H9 (cell line): Measurements from ENCODE around the gene MCAM. TPM values are rescaled to one million over a fixed set of nuclear protein-coding genes. Genes with fewer than 3 reads are reported as not detected.
A peak's percentile ranks its signal among the peaks of the same experiment; 100 is the strongest.

Source experiments
- DNase-seq: peaks from one replicate; pipeline ENCODE4 v3.0.0-alpha.2; 2017
- H2AFZ ChIP-seq: one replicate; pipeline ENCODE4 v1.6.1; 2013; ENCODE audit warnings: mild to moderate bottlenecking, low read length, control low read depth, moderate library complexity
- H2AK5ac ChIP-seq: 2 replicates; pipeline ENCODE4 v1.6.1; 2013; ENCODE audit warnings: low read length, control low read depth, mixed read lengths; ENCODE audit not compliant: insufficient read length
- H2BK120ac ChIP-seq: one replicate; pipeline ENCODE4 v1.6.1; 2013; ENCODE audit warnings: low read depth, mild to moderate bottlenecking, low read length, control low read depth, inconsistent platforms; ENCODE audit not compliant: poor library complexity, severe bottlenecking
- H2BK12ac ChIP-seq: 2 replicates; pipeline ENCODE4 v1.6.1; 2013; ENCODE audit warnings: low read length, control low read depth, mixed read lengths, low read depth; ENCODE audit not compliant: insufficient read length
- H2BK15ac ChIP-seq: 2 replicates; pipeline ENCODE4 v1.6.1; 2013; ENCODE audit warnings: low read depth, low read length, control low read depth
- H2BK20ac ChIP-seq: one replicate; pipeline ENCODE4 v1.6.1; 2013; ENCODE audit warnings: low read depth, mild to moderate bottlenecking, low read length, control low read depth, inconsistent platforms; ENCODE audit not compliant: poor library complexity, severe bottlenecking
- H2BK5ac ChIP-seq: 2 replicates; pipeline ENCODE4 v1.6.1; 2013; ENCODE audit warnings: low read length, control low read depth, mixed read lengths; ENCODE audit not compliant: insufficient read length
- H3K14ac ChIP-seq: 2 replicates; pipeline ENCODE4 v1.6.1; 2013; ENCODE audit warnings: low read length, control low read depth; ENCODE audit not compliant: insufficient read depth
- H3K18ac ChIP-seq: 2 replicates; pipeline ENCODE4 v1.6.1; 2013; ENCODE audit warnings: low read depth, mild to moderate bottlenecking, mixed read lengths, low read length, control low read depth; ENCODE audit not compliant: insufficient read length
- H3K23ac ChIP-seq: 2 replicates; pipeline ENCODE4 v1.6.1; 2013; ENCODE audit warnings: low read length, control low read depth, mixed read lengths, low read depth; ENCODE audit not compliant: insufficient read length
- H3K23me2 ChIP-seq: 2 replicates; pipeline ENCODE4 v1.6.1; 2013; ENCODE audit warnings: low read depth, mild to moderate bottlenecking, mixed read lengths, low read length, control low read depth; ENCODE audit not compliant: insufficient read length, poor library complexity, severe bottlenecking
- H3K27ac ChIP-seq: 2 replicates; pipeline ENCODE4 v1.5.1; 2013; ENCODE audit warnings: low read length, control low read depth, mixed read lengths, low read depth; ENCODE audit not compliant: insufficient read length
- H3K27me3 ChIP-seq: 2 replicates; pipeline ENCODE4 v1.6.1; 2013; ENCODE audit warnings: low read length, control low read depth, inconsistent platforms; ENCODE audit not compliant: insufficient read depth
- H3K4ac ChIP-seq: 2 replicates; pipeline ENCODE4 v1.6.1; 2013; ENCODE audit warnings: low read depth, mild to moderate bottlenecking, control low read depth, inconsistent platforms, low read length, moderate library complexity
- H3K4me1 ChIP-seq: 2 replicates; pipeline ENCODE4 v1.6.1; 2013; ENCODE audit warnings: low read length, control low read depth, inconsistent platforms; ENCODE audit not compliant: insufficient read depth
- H3K4me2 ChIP-seq: 2 replicates; pipeline ENCODE4 v1.6.1; 2013; ENCODE audit warnings: low read length, control low read depth, mixed read lengths; ENCODE audit not compliant: insufficient read length, insufficient read depth
- H3K56ac ChIP-seq: 2 replicates; pipeline ENCODE4 v1.6.1; 2013; ENCODE audit warnings: low read depth, mild to moderate bottlenecking, mixed read lengths, low read length, control low read depth; ENCODE audit not compliant: insufficient read length
- H3K79me1 ChIP-seq: 2 replicates; pipeline ENCODE4 v1.6.1; 2013; ENCODE audit warnings: low read depth, mild to moderate bottlenecking, moderate library complexity, low read length, control low read depth, inconsistent platforms; ENCODE audit not compliant: insufficient read depth, poor library complexity, severe bottlenecking
- H3K79me2 ChIP-seq: 2 replicates; pipeline ENCODE4 v1.6.1; 2013; ENCODE audit warnings: low read length, control low read depth, inconsistent platforms; ENCODE audit not compliant: insufficient read depth
- H3K9ac ChIP-seq: 2 replicates; pipeline ENCODE4 v1.6.1; 2013; ENCODE audit warnings: low read length, control low read depth, mixed read lengths; ENCODE audit not compliant: insufficient read length; ENCODE audit errors: extremely low read depth
- H3K9me3 ChIP-seq: one replicate; pipeline ENCODE4 v1.6.1; 2013; ENCODE audit warnings: low read depth, low read length, inconsistent platforms; ENCODE audit not compliant: control insufficient read depth
- H3T11ph ChIP-seq: one replicate; pipeline ENCODE4 v1.6.1; 2013; ENCODE audit warnings: mild to moderate bottlenecking, low read length, control low read depth, inconsistent platforms
- H4K20me1 ChIP-seq: one replicate; pipeline ENCODE4 v1.6.1; 2013; ENCODE audit not compliant: control insufficient read depth, insufficient read length, insufficient read depth
- H4K5ac ChIP-seq: 2 replicates; pipeline ENCODE4 v1.6.1; 2013; ENCODE audit warnings: low read depth, mild to moderate bottlenecking, mixed read lengths, low read length, control low read depth; ENCODE audit not compliant: insufficient read length
- H4K8ac ChIP-seq: replicated peaks from 2 replicates; pipeline ENCODE4 v1.6.1; 2013; ENCODE audit warnings: low read length, control low read depth, mixed read lengths, low read depth; ENCODE audit not compliant: insufficient read length
- H4K91ac ChIP-seq: 2 replicates; pipeline ENCODE4 v1.6.1; 2013; ENCODE audit warnings: low read depth, mild to moderate bottlenecking, moderate library complexity, mixed read lengths, low read length, control low read depth; ENCODE audit not compliant: insufficient read length
- H3K27ac Mint-ChIP-seq, 3 experiments: 2 replicates in 2 of 3; 3 replicates in 1 of 3; pipeline ENCODE4 v1.8.0; 2020 to 2021; ENCODE audit warnings: mixed read lengths in 3 of 3, mild to moderate bottlenecking in 1 of 3, moderate library complexity in 1 of 3
- H3K27me3 Mint-ChIP-seq: 2 replicates; pipeline ENCODE4 v1.8.0; 2021; ENCODE audit warnings: low read depth, mild to moderate bottlenecking, moderate library complexity, mixed read lengths
- H3K36me3 Mint-ChIP-seq, 3 experiments: 2 replicates in 2 of 3; 3 replicates in 1 of 3; pipeline ENCODE4 v1.8.0; 2020 to 2021; ENCODE audit warnings: low read depth in 3 of 3, mixed read lengths in 3 of 3; ENCODE audit not compliant: insufficient read depth in 1 of 3
- H3K4me1 Mint-ChIP-seq, 2 experiments: 2 replicates each; pipeline ENCODE4 v1.8.0; 2020; ENCODE audit warnings: mixed read lengths in 2 of 2
- H3K4me3 Mint-ChIP-seq, 2 experiments: 2 replicates in 1 of 2; 3 replicates in 1 of 2; pipeline ENCODE4 v1.8.0; 2020 to 2021; ENCODE audit warnings: mild to moderate bottlenecking in 2 of 2, mixed read lengths in 2 of 2, moderate library complexity in 1 of 2
- H3K9me3 Mint-ChIP-seq, 2 experiments: 2 replicates in 1 of 2; 3 replicates in 1 of 2; pipeline ENCODE4 v1.8.0; 2020; ENCODE audit warnings: mild to moderate bottlenecking in 2 of 2, mixed read lengths in 2 of 2, moderate library complexity in 1 of 2
- WGBS: extraction: QIAGEN DNeasy Blood & Tissue Kit; methylation state at CpG from one replicate; pipeline ENCODE4 v1.1.7; 2013; ENCODE audit warnings: missing lambda C conversion rate, low lambda C conversion rate, mixed read lengths; ENCODE audit not compliant: insufficient read length; ENCODE audit errors: extremely low coverage; 5-methylcytosine and 5-hydroxymethylcytosine counted together
- total RNA-seq: library from RNA; stranded (reverse); gene quantifications from 2 replicates; pipeline ENCODE4 v1.2.1, GENCODE V29; 2021
- TF ChIP-seq, protein P1 (sequence below): fragments of 200-600 bp; sonication (generic); conservative IDR thresholded peaks from 3 replicates; pipeline ENCODE4 v1.8.0; 2021; ENCODE audit warnings: antibody characterized with exemption, mild to moderate bottlenecking

Gene MCAM
- total RNA-seq, 1 experiment from 2014 or later, result 21.5 TPM

DNA sequence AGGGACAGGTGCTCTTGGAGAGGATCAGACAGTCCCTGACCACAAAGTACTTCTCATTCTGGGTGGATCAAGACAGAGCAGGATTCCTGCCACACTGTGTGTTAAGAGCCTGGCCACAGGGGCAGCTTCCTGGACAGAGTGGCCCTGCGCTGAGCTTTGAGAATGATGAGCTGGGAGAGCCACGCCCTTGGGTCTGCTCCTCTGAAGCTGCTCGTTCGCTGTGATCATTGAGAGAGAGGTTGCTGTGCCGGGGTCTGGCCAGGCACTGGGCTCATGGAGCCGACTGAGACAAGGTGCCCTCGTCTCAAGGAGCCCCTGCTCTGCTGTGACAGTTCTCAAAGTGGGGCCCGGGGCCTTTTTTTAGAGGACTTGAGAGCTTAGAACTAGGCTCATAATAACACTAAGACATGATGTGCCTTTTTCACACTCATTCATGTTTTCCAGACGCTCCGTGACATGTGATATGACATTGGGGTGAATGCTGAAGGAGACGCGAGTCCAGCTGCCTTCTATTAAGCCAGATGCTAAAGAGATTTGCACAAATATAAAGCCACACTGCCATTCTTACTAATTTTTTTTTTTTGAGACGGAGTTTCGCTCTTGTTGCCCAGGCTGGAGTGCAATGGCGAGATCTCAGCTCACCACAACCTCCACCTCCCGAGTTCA lies 31.1 kb upstream of the MCAM start:
- no CpG with 5 or more reads among the region's 16 CpGs for WGBS
- H3K4me1 ChIP-seq, result no peaks in the 10 kb centered on the region
- no peak overlapping the region for H3K27ac Mint-ChIP-seq
- peak; percentile 19 for DNase-seq
- H3K23me2 ChIP-seq, result no peaks in the 10 kb centered on the region
- no peaks in the 10 kb centered on the region for H3K9me3 ChIP-seq
- H3K4me2 ChIP-seq, result no peak overlapping the region
- H4K91ac ChIP-seq, result no peak overlapping the region
- H3K14ac ChIP-seq, result 0 out of 2 replicates have a peak overlapping the region, but pooled peaks have one; percentile 60
- 0 out of 5 replicates have a peak, but pooled peaks cover 0 to 4% of the 10 kb centered on the region in 2 experiments for H3K9me3 Mint-ChIP-seq
- peaks cover 72% of the 10 kb centered on the region for H3K27me3 Mint-ChIP-seq
- peaks cover 8 to 19% of the 10 kb centered on the region in 2 experiments for H3K4me1 Mint-ChIP-seq
- H3K4me3 Mint-ChIP-seq, result no peak overlapping the region
- H2BK12ac ChIP-seq, result no peak overlapping the region
- no peak overlapping the region for H3K27ac ChIP-seq
- H3K23ac ChIP-seq, result no peak overlapping the region
- H3K79me1 ChIP-seq, result no peaks in the 10 kb centered on the region
- no peak overlapping the region for H2BK15ac ChIP-seq
- H3K27me3 ChIP-seq, result no peaks in the 10 kb centered on the region
- no peaks in the 10 kb centered on the region for H3K36me3 Mint-ChIP-seq
- no peak overlapping the region for H4K8ac ChIP-seq
- H3K56ac ChIP-seq, result no peak overlapping the region
- H3K79me2 ChIP-seq, result no peaks in the 10 kb centered on the region
- H2BK5ac ChIP-seq, result no peak overlapping the region
- H2BK20ac ChIP-seq, result no peak overlapping the region
- no peak overlapping the region for H4K5ac ChIP-seq
- no peak overlapping the region for H3K4ac ChIP-seq
- TF ChIP-seq, protein P1, sequence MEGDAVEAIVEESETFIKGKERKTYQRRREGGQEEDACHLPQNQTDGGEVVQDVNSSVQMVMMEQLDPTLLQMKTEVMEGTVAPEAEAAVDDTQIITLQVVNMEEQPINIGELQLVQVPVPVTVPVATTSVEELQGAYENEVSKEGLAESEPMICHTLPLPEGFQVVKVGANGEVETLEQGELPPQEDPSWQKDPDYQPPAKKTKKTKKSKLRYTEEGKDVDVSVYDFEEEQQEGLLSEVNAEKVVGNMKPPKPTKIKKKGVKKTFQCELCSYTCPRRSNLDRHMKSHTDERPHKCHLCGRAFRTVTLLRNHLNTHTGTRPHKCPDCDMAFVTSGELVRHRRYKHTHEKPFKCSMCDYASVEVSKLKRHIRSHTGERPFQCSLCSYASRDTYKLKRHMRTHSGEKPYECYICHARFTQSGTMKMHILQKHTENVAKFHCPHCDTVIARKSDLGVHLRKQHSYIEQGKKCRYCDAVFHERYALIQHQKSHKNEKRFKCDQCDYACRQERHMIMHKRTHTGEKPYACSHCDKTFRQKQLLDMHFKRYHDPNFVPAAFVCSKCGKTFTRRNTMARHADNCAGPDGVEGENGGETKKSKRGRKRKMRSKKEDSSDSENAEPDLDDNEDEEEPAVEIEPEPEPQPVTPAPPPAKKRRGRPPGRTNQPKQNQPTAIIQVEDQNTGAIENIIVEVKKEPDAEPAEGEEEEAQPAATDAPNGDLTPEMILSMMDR, result no peak
- H3K18ac ChIP-seq, result no peak overlapping the region
- no peaks in the 10 kb centered on the region for H4K20me1 ChIP-seq
- no peak overlapping the region for H2AK5ac ChIP-seq
- no peak overlapping the region for H3K9ac ChIP-seq
- no peak overlapping the region for H2AFZ ChIP-seq
- no peak overlapping the region for H2BK120ac ChIP-seq
- H3T11ph ChIP-seq, result no peak overlapping the region
